ENCODE results near the gene INSM2.

The INSM2 gene

DNA sequence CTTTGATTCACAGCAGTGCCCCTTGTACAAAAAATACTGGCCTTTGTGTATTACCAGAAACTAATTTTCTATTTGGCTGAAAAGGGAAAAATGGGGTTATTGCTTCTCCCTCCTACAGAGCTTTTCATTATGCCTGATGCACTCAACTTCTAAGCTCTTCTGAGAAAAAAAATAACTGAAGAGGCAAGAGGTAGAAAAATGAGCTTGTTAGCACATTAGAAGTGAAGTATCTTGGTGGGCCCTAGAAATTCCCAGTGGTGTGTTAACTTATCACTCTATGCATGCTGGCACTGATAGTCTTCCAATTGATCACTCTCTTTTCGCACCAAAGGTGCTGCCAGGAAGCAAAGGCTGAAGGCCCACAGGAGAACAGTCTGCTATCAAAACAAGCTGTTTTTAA is 17.1 kb downstream of the INSM2 start:
- no peak for DNase-seq

GRCh38 chr14:35553808-35554207 is 19.8 kb downstream of the INSM2 start:
- DNase-seq = no peak

GRCh38 chr14:35556548-35556947 is 22.6 kb downstream of the INSM2 start:
- DNase-seq = no peak

GRCh38 chr14:35557221-35557747 is 23.3 kb downstream of the INSM2 start:
- DNase-seq = no peak

DNA sequence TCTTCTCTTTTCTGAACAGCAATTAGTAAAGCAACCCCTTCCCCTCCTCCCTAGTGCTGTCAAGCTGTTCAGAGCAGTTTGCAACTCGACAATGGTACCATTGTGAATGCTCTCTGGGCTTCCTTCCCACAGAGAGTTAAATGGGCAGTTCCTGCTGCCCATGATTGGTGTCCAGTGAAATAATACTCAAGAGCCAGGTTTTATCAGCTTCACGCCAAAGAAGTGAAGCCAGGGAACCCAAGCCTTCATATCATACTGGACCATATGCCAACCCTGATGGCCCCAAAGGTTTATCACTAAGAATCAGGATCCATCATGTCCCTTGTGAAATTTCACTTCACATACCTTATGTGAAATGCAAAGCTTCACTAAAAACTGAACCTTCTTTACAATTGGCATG is 24.7 kb downstream of the INSM2 start:
- DNase-seq = no peak

DNA sequence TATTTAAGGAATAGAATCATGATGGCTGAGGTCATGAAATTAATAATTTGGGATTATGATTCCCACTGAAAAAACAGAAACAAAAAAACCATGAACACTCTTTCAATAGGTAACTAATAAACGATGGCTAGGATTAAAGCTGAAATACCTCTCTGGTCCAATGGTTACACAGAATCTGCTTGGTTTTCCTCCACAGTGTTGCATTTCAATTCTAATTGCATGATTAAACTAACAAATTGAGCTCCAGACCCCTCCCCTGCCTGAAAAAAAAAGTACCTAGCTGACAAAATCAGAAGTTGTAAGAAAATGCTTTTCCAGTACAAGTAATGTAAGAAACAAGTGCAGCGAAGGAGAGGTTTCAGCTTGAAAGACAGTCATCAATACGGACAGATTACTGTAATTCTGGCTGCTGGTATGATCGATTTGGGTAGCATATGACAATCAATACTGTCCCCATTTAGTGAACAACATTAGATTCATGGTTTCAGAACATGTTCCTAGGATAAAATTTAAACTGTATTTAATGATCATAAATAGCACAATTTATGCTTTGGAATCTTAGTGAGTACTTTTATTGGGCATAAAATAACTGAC is 32.0 kb downstream of the INSM2 start:
- no peak for DNase-seq

- no peak for DNase-seq
These were observed 37.6 kb downstream of the INSM2 start for GRCh38 chr14:35571598-35571997.

DNA sequence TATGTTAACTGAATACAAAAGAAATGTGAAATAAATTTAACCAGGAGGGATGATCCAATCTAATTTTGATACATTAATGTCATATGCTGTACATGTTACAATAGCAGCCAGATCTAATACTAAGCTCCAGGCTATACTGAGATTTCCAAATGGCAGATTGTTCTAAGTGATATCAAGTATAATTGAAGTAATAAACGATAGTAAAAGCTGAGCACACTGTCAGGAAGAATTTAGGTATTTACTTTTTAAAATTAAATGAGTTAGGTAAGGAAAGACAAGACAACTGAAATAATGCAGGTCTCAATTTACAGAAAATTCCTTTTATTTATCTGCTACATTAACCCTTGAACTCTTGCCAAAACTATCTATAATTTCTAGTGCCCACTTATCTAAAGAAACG is 39.9 kb downstream of the INSM2 start:
- DNase-seq = no peak

- no peak for DNase-seq
These were observed 42.3 kb downstream of the INSM2 start for GRCh38 chr14:35576260-35576659.

GRCh38 chr14:35576856-35577255 is 42.9 kb downstream of the INSM2 start:
- no peak for DNase-seq

GRCh38 chr14:35578135-35578534 is 44.2 kb downstream of the INSM2 start:
- no peak for DNase-seq

- DNase-seq = no peak
These were observed 44.7 kb downstream of the INSM2 start for GRCh38 chr14:35578639-35579038.
